GM19023 (cell line): ENCODE results near the gene SLC2A5.
"Not testable (repeated sequence)": the region's sequence is repeated elsewhere in the genome, so short reads cannot be mapped to it uniquely, and the experiment has no call there.

Source experiments
- ATAC-seq: cut with Tn5 transposase; IDR thresholded peaks from one replicate; pipeline ENCODE4 v1.9.1; 2021; ENCODE audit warnings: mild to moderate bottlenecking, moderate library complexity; ENCODE audit not compliant: unreplicated experiment

Gene SLC2A5

DNA sequence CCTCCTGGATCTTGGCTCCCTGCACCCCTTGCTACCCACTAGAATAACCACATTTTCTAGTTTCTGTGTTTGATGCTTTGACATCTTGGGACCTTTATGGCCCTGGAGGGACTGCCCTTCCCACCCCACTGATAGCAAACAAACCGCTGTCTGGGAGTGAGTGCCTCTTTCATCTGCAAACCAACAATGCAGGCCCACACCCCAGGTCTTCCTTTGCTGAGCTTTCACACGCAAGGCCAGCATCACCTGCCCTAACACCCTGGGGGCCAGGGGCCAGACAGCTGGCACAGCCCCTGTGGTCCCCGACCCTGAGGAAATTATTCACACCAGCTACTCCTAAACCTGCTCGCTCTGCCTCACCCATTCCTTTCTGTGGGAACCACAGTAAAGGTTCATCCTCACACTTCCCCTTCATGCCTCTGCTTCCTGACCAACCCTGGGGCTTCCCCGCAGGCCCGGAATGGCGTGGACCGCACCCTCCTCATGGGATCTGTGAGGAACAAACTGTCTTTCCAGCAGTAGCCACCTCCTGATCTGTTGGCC is 58.6 kb downstream of the SLC2A5 start:
- no peak for ATAC-seq

DNA sequence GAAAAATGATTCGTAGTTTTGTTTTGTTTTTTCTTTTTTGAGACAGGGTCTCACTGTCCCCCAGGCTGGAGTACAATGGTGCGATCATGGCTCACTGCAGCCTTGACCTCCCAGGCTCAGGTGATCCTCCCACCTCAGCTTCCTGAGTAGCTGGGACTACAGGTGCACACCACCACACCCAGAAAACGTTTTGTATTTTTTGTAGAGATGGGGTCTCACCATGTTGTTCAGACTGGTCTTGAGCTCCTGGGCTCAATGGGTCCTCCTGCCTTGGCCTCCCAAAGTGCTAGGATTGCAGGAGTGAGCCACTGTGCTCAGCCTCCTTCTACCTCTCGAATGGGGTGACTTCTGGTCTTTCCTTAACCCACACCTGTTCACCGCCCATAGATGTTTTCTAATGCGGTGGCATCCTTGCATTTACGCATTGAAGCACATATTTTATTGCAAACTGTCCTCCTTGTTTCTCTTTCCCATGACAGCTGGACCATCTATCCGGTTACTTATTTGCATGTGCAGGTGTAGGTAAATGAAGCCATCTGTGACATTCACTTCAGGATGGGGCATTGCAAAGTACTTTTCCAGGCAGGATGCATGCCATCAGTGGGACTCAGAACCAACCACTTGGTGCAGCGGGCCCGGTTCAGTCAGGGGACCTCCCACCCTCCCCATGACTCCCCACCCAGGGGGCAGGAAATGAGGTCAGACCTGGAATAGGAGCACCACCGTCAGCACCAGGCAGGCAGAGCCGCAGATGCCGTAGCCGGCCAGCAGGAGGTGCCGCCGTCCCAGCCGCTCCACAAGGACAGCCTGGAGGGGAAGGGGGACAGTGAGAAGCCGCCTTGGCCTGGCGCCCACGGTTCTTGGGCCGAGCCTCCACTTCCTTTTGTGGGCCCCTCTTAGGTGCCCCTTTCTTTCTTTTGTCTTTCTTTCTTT is 59.7 kb downstream of the SLC2A5 start:
- ATAC-seq: no peak

- no peak for ATAC-seq
These were observed 61.2 kb downstream of the SLC2A5 start for GRCh38 chr1:9008236-9008635.

DNA sequence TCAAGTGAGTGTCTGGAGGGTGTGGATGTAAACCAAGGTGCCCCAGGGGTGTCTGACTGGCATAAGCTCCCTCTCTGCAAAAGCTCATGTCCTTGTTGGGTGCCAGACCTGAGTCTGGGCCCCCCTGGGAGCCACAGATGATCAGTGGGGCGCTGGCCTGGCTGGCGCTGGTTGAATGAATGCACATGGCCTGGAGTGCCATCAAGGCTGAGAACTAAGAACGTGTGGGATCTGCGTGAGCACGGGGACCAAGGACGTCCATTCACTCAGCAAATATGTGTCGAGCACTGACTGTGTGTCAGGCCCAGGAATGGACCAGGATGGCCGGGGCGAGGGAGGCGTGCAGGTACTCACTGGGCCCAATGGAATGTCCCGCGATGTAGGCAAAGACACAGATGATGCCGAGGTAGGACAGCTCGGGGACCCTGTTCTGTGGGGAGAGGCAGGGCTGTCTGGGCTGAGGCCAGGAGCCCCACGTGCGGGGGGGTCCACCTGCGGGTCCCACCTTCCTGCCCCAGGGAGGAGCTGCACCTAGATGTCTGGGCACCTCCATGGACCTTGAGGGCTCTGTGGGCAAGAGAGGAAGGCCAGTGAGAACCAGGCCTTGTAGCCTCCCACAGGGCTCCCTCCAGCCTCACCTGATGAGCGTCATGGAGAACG is 62.3 kb downstream of the SLC2A5 start:
- no peak for ATAC-seq

DNA sequence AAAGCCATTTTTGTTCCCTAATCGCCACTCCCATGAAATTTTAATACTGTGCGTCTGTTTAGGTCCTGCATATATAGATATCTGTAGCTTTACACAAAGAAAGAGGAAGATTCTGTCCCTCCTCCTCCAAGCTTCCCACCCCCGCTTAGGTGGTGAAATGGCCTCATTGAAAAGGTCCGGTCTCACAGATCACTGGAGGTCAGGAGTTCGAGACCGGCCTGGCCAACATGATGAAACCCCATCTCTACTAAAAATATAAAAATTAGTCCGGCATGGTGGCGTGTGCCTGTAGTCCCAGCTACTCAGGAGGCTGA is 64.1 kb downstream of the SLC2A5 start:
- no peak for ATAC-seq

DNA sequence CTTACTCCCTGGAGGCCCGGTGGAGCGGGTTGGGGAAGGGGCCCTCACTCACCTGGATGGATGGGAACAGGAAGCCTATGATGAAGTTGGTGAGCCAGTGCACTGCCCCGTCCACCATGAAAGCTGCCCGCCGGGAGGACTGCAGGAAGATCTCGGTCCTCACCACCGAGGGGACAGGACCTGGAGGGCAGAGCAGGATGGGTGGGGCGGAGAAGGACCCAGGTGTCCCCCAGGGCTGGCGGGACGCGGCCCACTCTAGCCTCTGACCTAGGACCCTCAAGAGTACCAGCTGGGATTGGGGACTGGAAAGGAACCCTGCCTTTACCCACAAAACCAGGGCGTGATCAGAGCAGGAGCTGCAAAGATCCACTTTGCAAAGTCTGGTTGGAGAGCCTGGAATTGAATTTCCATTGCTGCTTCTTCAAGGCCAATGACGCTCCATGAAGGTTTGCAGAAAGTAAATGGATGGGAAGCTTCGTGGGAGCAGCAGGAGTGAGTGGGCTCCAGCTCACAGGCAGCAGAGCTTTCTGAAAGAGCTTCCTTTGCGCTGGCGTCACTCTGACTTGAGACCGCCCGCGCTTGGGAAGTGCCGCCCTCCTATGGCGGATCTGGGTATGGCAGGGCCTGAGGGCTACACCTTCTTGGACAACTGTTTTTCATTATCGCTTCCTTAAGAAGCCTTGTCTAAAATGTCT is 64.6 kb downstream of the SLC2A5 start:
- no peak for ATAC-seq

DNA sequence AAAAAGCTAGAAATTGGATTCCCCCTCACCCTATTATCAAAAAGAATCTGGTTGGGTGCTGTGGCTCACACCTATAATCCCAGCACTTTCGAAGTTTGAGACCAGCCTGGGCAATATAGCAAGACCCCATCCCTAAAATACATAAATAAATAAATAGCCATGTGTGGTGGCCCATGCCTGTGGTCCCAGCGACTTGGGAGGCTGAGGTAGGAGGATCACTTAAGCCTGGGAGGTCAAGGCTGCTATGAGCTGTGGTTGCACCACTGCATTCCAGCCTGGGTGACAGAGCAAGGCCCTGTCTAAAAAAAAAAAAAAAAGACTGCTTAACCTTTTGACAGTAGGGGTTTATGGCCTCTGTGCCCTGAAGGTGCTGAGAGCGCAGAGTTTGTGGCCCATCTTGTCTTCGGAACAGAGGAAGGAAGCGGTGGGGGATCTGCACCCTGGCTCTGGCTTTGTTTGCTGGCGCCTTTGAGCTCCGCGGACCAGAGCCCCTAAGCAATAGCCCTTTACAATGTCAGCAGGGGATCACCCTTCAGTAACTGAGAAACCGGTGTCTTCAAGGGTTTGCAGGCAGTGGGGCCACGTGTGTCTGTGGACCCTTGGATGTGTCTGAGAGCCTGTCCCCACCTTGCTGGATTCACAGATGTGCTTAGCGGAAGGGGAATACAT is 65.3 kb downstream of the SLC2A5 start:
- no peak for ATAC-seq

DNA sequence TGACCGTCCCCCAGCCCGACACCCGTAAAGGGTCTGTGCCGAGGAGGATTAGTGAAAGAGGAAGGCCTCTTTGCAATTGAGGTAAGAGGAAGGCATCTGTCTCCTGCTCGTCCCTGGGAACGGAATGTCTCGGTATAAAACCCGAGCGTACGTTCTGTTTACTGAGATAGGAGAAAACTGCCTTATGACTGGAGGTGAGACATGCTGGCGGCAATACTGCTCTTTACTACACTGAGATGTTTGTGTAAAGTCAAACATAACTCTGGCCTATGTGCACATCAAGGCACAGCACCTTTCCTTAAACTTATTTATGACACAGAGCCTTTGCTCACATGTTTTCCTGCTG is 67.2 kb downstream of the SLC2A5 start:
- not testable (repeated sequence) for ATAC-seq

DNA sequence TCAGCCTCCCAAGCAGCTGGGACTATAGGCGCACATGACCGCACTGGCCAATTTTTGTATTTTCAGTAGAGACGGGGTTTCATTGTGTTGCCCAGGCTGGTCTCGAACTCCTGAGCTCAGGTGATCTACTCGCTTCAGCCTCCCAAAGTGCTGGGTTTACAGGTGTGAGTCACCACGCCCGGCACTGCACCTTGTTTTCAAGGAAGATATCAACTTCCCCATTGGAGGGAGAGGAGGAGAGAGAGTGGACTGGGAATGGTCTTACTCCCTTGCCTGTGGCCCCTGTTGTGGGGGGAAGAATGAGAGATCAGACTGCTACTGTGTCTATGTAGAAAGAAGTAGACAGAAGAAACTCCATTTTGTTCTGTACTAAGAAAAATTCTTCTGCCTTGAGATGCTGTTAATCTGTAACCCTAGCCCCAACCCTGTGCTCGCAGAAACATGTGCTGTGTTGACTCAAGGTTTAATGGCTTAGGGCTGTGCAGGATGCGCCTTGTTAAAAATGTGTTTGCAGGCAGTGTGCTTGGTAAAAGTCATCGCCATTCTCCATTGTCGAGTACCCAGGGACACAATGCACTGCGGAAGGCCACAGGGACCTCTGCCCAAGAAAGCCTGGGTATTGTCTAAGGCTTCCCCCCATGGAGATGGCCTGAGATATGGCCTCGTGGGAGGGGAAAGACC is 67.8 kb downstream of the SLC2A5 start:
- ATAC-seq: not testable (repeated sequence)

GRCh38 chr1:8993962-8994675 is 75.3 kb downstream of the SLC2A5 start:
- not testable (repeated sequence) for ATAC-seq

GRCh38 chr1:8992936-8993687 is 76.3 kb downstream of the SLC2A5 start:
- no peak for ATAC-seq

GRCh38 chr1:8989821-8990220 is 79.6 kb downstream of the SLC2A5 start:
- no peak for ATAC-seq

DNA sequence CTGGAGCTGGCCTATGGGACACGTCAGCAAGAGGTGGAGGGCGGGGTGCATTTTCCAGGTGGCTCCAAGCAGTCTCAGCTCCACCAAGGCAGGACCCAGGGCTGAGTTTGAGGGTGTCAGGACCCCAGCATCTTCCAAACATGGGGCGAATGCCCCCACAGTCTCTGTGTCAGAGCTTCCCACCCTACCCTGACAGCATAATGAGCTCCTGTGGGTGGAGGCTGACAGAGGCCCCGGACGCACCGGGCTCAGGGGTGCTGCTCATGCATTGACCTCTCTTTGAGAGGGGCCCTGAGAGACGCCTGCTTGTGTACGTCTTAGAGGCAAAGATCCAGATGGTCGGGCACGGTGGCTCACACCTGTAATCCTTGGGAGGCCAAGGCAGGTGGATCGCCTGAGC is 80.4 kb downstream of the SLC2A5 start:
- no peak for ATAC-seq

GRCh38 chr1:8988618-8988967 is 80.8 kb downstream of the SLC2A5 start:
- ATAC-seq: no peak

- no peak for ATAC-seq
These were observed 81.4 kb downstream of the SLC2A5 start for GRCh38 chr1:8987881-8988617.

DNA sequence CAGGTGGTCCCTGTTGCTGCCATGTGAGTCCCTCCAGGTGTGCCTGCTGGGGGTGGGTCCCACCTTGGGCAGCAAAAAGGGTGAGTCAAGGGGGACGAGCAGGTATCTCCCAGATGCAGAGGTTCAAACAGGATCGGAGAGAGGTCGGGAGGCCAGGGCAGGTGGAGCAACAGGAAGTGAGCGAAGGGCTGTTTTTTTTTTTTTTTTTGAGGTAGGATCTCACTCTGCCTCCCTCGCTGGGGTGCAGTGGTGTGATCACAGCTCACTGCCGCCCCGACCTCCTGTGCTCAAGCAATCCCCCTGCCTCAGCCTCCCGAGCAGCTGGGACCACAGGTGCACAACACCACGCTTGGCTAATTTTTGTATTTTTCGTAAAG is 82.6 kb downstream of the SLC2A5 start:
- no peak for ATAC-seq

DNA sequence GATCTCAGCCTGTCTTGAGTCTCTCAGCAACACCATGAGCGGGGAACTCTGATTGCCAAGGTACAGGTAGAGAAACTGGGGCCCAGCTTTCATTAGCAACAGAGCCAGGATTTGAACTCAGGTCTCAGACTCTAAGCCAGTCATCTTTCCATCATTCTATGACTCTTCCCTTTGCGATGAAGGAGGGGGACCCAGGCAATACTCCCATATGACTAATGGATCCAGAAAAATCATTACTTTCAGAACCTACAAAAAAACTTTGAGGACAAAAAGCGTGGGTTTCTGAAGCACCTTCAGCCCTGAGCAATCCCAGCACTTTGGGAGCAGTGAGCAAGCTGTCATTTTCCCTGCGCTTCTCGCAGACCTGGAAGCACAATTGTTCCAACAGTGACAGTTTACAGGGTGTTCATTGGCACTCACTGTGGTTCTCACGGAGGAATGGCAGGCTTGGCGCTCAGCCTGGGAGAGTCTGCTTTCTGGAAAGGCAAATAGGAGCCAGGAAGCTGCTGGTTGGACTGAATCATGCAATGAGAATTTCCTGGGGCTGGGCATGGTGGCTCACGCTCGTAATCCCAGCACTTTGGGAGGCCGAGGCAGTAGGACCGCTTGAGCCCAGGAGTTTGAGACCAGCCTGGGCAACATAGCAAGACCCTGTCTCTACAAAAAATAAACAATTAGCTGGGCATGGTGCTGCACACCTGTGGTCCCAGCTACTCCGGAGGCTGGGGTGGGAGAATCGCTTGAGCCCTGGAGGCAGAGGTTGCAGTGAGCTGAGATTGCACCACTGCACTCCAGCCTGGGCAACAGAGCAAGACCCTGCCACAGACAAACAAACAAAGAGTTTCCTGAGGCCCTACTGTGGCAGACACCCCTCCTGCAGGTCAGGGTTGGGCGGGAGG is 83.3 kb downstream of the SLC2A5 start:
- no peak for ATAC-seq
